Fibroblast of mammary gland (primary cell): ENCODE results near the gene EEF1AKMT3.
"Not testable (repeated sequence)": the region's sequence is repeated elsewhere in the genome, so short reads cannot be mapped to it uniquely, and the experiment has no call there.

Experiments used
- DNase-seq: peaks from one replicate; pipeline ENCODE4 v3.0.0-alpha.2; 2010; ENCODE audit warnings: low read depth
- H3K4me3 ChIP-seq: 2 replicates; pipeline ENCODE4 v1.5.1; 2011; ENCODE audit warnings: low read depth, mild to moderate bottlenecking, low read length, moderate library complexity; ENCODE audit not compliant: control insufficient read depth
- CTCF ChIP-seq: conservative IDR thresholded peaks from 2 replicates; pipeline ENCODE4 v1.5.1; 2011; ENCODE audit warnings: low read depth, low read length, inconsistent platforms; ENCODE audit not compliant: control insufficient read depth, insufficient read depth

Gene EEF1AKMT3

GRCh38 chr12:57767305-57767698 lies 5.1 kb upstream of the EEF1AKMT3 start:
- no peak for DNase-seq
- H3K4me3 ChIP-seq, result no peak overlapping the region
- no peak for TF ChIP-seq CTCF

GRCh38 chr12:57767876-57768275 lies 4.5 kb upstream of the EEF1AKMT3 start:
- no peak overlapping the region for H3K4me3 ChIP-seq
- DNase-seq, result no peak
- no peak for TF ChIP-seq CTCF

- TF ChIP-seq CTCF, result no peak
- no peak for DNase-seq
- H3K4me3 ChIP-seq, result no peak overlapping the region
These were observed 2.8 kb upstream of the EEF1AKMT3 start for GRCh38 chr12:57769594-57769993.

- no peak for TF ChIP-seq CTCF
- H3K4me3 ChIP-seq, result no peak overlapping the region
- DNase-seq, result no peak
These were observed 1.7 kb upstream of the EEF1AKMT3 start for GRCh38 chr12:57770734-57771133.

- TF ChIP-seq CTCF, result no peak
- H3K4me3 ChIP-seq, result peak overlapping the region; percentile 95
- peak; percentile 92 for DNase-seq
These were observed 1.1 kb upstream of the EEF1AKMT3 start for GRCh38 chr12:57771236-57771872.

GRCh38 chr12:57771873-57772428 lies 463 bp upstream of the EEF1AKMT3 start, which contains the start of gene METTL1:
Gene METTL1 (minus strand): TSS chr12:57772105. CDS start chr12:57772083, 22 bp downstream.
- TF ChIP-seq CTCF, result no peak
- peak within 1 kb of the TSS; percentile 95 for H3K4me3 ChIP-seq
- peak; percentile 97 for DNase-seq

GRCh38 chr12:57774634-57775033 lies 2.2 kb downstream of the EEF1AKMT3 start:
- not testable (repeated sequence) for H3K4me3 ChIP-seq, DNase-seq
